ENCODE measurements around the gene TIMP3.

- TF ChIP-seq CTCF (IDR thresholded peaks at IDR 0.05) (no peak), EP300 (IDR thresholded peaks at IDR 0.05) (no peak)
These were observed 10.5 kb downstream of the TIMP3 start for GRCh38 chr22:32811788-32812545.
